SU-DHL-6 (cell line): ENCODE results near the gene DHPS.

Experiments used
- EZH2phosphoT487 ChIP-seq: fragments of 200-600 bp; sonication (generic), shearing (Covaris generic); conservative IDR thresholded peaks from 2 replicates; pipeline ENCODE4 v1.6.1; 2018; ENCODE audit warnings: mild to moderate bottlenecking, antibody characterized with exemption, low read length, moderate library complexity, mixed read lengths
- TF ChIP-seq, protein P1 (sequence below): fragments of 200-600 bp; sonication (generic); IDR thresholded peaks from one replicate; pipeline ENCODE4 v1.5.1; 2017; ENCODE audit warnings: antibody characterized with exemption, mild to moderate bottlenecking, low read length, moderate library complexity; ENCODE audit not compliant: insufficient read depth, poor library complexity, severe bottlenecking

DNA sequence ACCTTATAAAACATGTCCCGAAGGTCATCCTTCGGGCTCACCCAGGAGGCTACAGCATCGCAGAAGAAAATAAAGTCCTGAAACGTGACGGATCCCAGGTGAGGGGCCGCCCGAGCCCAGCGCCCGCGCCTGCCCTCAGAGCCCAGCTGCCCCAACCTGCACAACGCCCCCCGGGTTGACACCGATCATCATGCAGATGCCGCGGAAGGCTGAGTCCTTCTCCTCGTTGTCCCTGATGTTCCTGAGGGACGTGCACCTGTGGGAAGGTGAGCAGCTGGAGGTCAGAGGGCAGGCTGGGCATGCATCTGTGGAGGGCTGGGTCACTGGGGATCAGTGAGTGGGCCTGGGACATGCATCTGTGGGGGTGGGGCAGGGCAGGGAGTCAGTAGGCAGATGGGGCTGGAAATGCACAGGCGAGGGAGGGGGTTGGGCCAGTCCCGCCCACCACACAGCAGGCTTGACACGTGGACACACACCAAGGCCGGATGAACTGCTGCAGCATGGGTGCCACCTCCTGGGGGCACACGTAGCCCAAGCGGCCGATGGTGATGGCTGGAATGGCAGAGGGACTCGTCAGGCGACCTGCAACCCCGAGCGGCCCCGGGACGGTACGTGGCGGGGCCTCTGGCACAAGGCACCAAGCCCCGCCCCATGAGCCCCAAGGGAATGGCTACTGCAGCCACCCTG is 20.1 kb upstream of the DHPS start:
- TF ChIP-seq, protein P1, sequence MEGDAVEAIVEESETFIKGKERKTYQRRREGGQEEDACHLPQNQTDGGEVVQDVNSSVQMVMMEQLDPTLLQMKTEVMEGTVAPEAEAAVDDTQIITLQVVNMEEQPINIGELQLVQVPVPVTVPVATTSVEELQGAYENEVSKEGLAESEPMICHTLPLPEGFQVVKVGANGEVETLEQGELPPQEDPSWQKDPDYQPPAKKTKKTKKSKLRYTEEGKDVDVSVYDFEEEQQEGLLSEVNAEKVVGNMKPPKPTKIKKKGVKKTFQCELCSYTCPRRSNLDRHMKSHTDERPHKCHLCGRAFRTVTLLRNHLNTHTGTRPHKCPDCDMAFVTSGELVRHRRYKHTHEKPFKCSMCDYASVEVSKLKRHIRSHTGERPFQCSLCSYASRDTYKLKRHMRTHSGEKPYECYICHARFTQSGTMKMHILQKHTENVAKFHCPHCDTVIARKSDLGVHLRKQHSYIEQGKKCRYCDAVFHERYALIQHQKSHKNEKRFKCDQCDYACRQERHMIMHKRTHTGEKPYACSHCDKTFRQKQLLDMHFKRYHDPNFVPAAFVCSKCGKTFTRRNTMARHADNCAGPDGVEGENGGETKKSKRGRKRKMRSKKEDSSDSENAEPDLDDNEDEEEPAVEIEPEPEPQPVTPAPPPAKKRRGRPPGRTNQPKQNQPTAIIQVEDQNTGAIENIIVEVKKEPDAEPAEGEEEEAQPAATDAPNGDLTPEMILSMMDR = no peak
- TF ChIP-seq EZH2phosphoT487 = no peak
